ENCODE data around the gene OBSCN. TPM values are rescaled to one million over a fixed set of nuclear protein-coding genes. Genes with fewer than 3 reads are reported as not detected.

The OBSCN gene
- total and polyA plus RNA-seq, 2 donors (not counting 3 experiments of a cell fraction or from before 2014, with no cell fraction given) = 1.5 to 2.9 TPM

- intact Hi-C loops (cut with micrococcal nuclease) = no loop called here
- Histone ChIP-seq H4K20me1 (replicated peaks; ENCODE audit: control insufficient read depth, extremely low read depth, insufficient read depth, low read length) (no peaks in the 10 kb centered on the region), H3K9ac (replicated peaks; ENCODE audit: extremely low read depth, insufficient read depth, low read length) (no peak overlapping the region), H3K27me3 (ENCODE audit: control insufficient read depth in 2 of 2, insufficient read depth in 2 of 2, low read length in 2 of 2) (peaks cover 33 to 39% of the 10 kb centered on the region in 2 experiments), H3K36me3 (ENCODE audit: control insufficient read depth in 2 of 2, extremely low read depth in 1 of 2, insufficient read depth in 2 of 2, low read length in 2 of 2) (no peaks in the 10 kb centered on the region), H2AFZ (ENCODE audit: low read depth, low read length) (no peak overlapping the region), H3K9me1 (replicated peaks; ENCODE audit: control insufficient read depth, extremely low read depth, insufficient read depth, low read length) (no peaks in the 10 kb centered on the region), H3K4me1 (ENCODE audit: control insufficient read depth, extremely low read depth, insufficient read depth, low read length) (no peaks in the 10 kb centered on the region), H3K27ac (ENCODE audit: insufficient read depth, low read depth, low read length) (no peak overlapping the region), H3K79me2 (ENCODE audit: control insufficient read depth, insufficient read depth, low read length) (no peaks in the 10 kb centered on the region), H3K4me2 (ENCODE audit: insufficient read depth, low read length) (no peak overlapping the region), H3K4me3 (replicated peaks in 1 of 3; ENCODE audit: insufficient read depth in 1 of 3, low read depth in 1 of 3, low read length in 3 of 3) (no peak overlapping the region), H3K9me3 (replicated peaks; ENCODE audit: control insufficient read depth, insufficient read depth, low read length) (no peaks in the 10 kb centered on the region)
- BruUV-seq (replicated peaks) = no TSS peak
- TF ChIP-seq POLR2AphosphoS5 (IDR thresholded peaks at IDR 0.05; ENCODE audit: insufficient read depth, low read depth, low read length) = no peak
- TF ChIP-seq POLR2A (IDR thresholded peaks at IDR 0.05; ENCODE audit: low read depth, low read length) = no peak
- TF ChIP-seq FOS (IDR thresholded peaks at IDR 0.05; ENCODE audit: borderline replicate concordance, insufficient read depth, low read length) = no peak
- no peak for TF ChIP-seq EZH2 (IDR thresholded peaks at IDR 0.05; ENCODE audit: borderline replicate concordance, low read depth, low read length, severe bottlenecking)
- no peak for TF ChIP-seq JUN (IDR thresholded peaks at IDR 0.05; ENCODE audit: borderline replicate concordance, insufficient read depth, insufficient read length, low read depth)
- TF ChIP-seq MYC (IDR thresholded peaks at IDR 0.05; ENCODE audit: low read depth, low read length) = no peak
- TF ChIP-seq MAX (IDR thresholded peaks at IDR 0.05; ENCODE audit: insufficient read depth, insufficient read length) = no peak
- no peak for TF ChIP-seq GATA2 (IDR thresholded peaks at IDR 0.05; ENCODE audit: insufficient read depth, insufficient read length, low read depth, low read length)
- TF ChIP-seq, protein P1, sequence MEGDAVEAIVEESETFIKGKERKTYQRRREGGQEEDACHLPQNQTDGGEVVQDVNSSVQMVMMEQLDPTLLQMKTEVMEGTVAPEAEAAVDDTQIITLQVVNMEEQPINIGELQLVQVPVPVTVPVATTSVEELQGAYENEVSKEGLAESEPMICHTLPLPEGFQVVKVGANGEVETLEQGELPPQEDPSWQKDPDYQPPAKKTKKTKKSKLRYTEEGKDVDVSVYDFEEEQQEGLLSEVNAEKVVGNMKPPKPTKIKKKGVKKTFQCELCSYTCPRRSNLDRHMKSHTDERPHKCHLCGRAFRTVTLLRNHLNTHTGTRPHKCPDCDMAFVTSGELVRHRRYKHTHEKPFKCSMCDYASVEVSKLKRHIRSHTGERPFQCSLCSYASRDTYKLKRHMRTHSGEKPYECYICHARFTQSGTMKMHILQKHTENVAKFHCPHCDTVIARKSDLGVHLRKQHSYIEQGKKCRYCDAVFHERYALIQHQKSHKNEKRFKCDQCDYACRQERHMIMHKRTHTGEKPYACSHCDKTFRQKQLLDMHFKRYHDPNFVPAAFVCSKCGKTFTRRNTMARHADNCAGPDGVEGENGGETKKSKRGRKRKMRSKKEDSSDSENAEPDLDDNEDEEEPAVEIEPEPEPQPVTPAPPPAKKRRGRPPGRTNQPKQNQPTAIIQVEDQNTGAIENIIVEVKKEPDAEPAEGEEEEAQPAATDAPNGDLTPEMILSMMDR (IDR thresholded peaks at IDR 0.05; ENCODE audit: extremely low read depth in 1 of 2, insufficient read depth in 1 of 2, low read depth in 1 of 2, low read length in 2 of 2) = no peak
- ChIA-PET CTCF (no interaction called here), POLR2A (no interaction called here)
- dilution Hi-C loops (cut with MboI; ENCODE audit: extremely low pct_ligation_motif_present, low sequenced_read_pairs) = no loop called here
- DNase-seq (ENCODE audit: low read depth, low spot score) = no peak
- FAIRE-seq = no peak
These were observed 209.8 kb downstream of the OBSCN start for GRCh38 chr1:228417483-228418203.
